GM12891 (cell line): Measurements from ENCODE around the gene UNC119.

Experiments used
- DNase-seq: peaks from one replicate; pipeline ENCODE4 v3.0.0; 2011; ENCODE audit warnings: low spot score; ENCODE audit not compliant: insufficient read length
- FAIRE-seq: peaks from 2 replicates; lab custom pipeline; 2011; peaks lifted over from hg19 to GRCh38; lab: Jason Lieb, UNC
- PAX5 ChIP-seq: IDR thresholded peaks from 2 replicates; pipeline ENCODE4 v1.6.1; 2011; ENCODE audit warnings: low read length, moderate library complexity, mild to moderate bottlenecking; ENCODE audit not compliant: insufficient read depth, severe bottlenecking
- POLR2A ChIP-seq: IDR thresholded peaks from 2 replicates; pipeline ENCODE4 v1.6.1; 2011; ENCODE audit warnings: low read depth, low read length, control low read depth
- POLR2AphosphoS5 ChIP-seq: IDR thresholded peaks from 2 replicates; pipeline ENCODE4 v1.6.1; 2011; ENCODE audit warnings: low read depth, low read length, control low read depth
- POU2F2 ChIP-seq: IDR thresholded peaks from 2 replicates; pipeline ENCODE4 v1.6.1; 2011; ENCODE audit warnings: low read depth, mild to moderate bottlenecking, control low read depth, low read length, moderate library complexity
- SPI1 ChIP-seq: IDR thresholded peaks from 2 replicates; pipeline ENCODE4 v1.6.1; 2011; ENCODE audit warnings: low read depth, low read length, control low read depth
- TAF1 ChIP-seq: IDR thresholded peaks from 2 replicates; pipeline ENCODE4 v1.6.1; 2011; ENCODE audit warnings: low read depth, low read length, control low read depth

Gene UNC119

GRCh38 chr17:28509789-28510188 lies 42.6 kb downstream of the UNC119 start:
- TF ChIP-seq POU2F2: no peak
- TF ChIP-seq POLR2A: no peak
- TF ChIP-seq PAX5: no peak
- TF ChIP-seq POLR2AphosphoS5: no peak
- TF ChIP-seq TAF1: no peak
- TF ChIP-seq SPI1: no peak
- no peak for FAIRE-seq
- no peak for DNase-seq

GRCh38 chr17:28508211-28508724 lies 44.2 kb downstream of the UNC119 start:
- TF ChIP-seq PAX5: no peak
- TF ChIP-seq POLR2AphosphoS5: no peak
- TF ChIP-seq TAF1: no peak
- no peak for TF ChIP-seq POLR2A
- TF ChIP-seq SPI1: no peak
- no peak for TF ChIP-seq POU2F2
- FAIRE-seq (no peak), DNase-seq (no peak)

GRCh38 chr17:28507567-28508203 lies 44.7 kb downstream of the UNC119 start:
- FAIRE-seq: no peak
- TF ChIP-seq POLR2A (no peak), TAF1 (no peak), SPI1 (no peak), POU2F2 (no peak), POLR2AphosphoS5 (no peak), PAX5 (no peak)
- DNase-seq: no peak

GRCh38 chr17:28506763-28507487 lies 45.5 kb downstream of the UNC119 start:
- DNase-seq (no peak), FAIRE-seq (no peak)
- no peak for TF ChIP-seq POLR2AphosphoS5
- no peak for TF ChIP-seq POLR2A
- TF ChIP-seq POU2F2: no peak
- no peak for TF ChIP-seq PAX5
- TF ChIP-seq SPI1: no peak
- TF ChIP-seq TAF1: no peak

- FAIRE-seq: no peak
- no peak for TF ChIP-seq POU2F2
- TF ChIP-seq TAF1: no peak
- no peak for TF ChIP-seq POLR2AphosphoS5
- TF ChIP-seq POLR2A: no peak
- TF ChIP-seq SPI1: no peak
- no peak for TF ChIP-seq PAX5
- DNase-seq: no peak
These were observed 46.3 kb downstream of the UNC119 start, which contains the start of gene FOXN1 for GRCh38 chr17:28505986-28506665. FOXN1 (plus strand) TSS chr17:28506348; CDS start chr17:28523970, 17,622 bp downstream.

GRCh38 chr17:28503420-28503819 lies 49.0 kb downstream of the UNC119 start:
- TF ChIP-seq TAF1 (no peak), POLR2AphosphoS5 (no peak), POU2F2 (no peak), PAX5 (no peak), POLR2A (no peak), SPI1 (no peak)
- FAIRE-seq: no peak

GRCh38 chr17:28501421-28502284 lies 50.8 kb downstream of the UNC119 start:
- TF ChIP-seq SPI1 (no peak), TAF1 (no peak), PAX5 (no peak), POU2F2 (no peak), POLR2AphosphoS5 (no peak), POLR2A (no peak)
- DNase-seq (no peak), FAIRE-seq (no peak)

More at GRCh38 chr17:28503420-28503819, 49.0 kb downstream of the UNC119 start:
- no peak for DNase-seq
